ENCODE measurements around the gene TDRD1.

DNA sequence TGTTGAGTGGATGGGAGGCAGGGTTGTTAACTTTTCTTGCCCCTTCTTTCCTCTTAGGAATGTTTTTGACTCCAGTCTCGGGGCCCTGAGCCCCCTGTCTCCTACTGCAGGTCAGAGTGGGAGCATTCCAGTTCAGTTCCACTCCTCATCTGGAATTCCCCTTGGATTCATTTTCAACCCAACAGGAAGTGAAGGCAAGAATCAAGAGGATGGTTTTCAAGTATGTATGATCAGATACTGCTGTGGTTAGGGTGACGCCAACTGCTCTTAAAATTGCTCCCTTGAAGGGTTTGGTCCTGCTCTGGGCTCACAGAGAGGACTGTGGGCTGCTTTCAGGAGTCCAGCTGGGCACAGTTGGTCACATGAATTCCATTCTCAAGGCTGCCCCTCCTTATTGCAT lies 81.9 kb downstream of the TDRD1 start:
- TF ChIP-seq, protein P1, sequence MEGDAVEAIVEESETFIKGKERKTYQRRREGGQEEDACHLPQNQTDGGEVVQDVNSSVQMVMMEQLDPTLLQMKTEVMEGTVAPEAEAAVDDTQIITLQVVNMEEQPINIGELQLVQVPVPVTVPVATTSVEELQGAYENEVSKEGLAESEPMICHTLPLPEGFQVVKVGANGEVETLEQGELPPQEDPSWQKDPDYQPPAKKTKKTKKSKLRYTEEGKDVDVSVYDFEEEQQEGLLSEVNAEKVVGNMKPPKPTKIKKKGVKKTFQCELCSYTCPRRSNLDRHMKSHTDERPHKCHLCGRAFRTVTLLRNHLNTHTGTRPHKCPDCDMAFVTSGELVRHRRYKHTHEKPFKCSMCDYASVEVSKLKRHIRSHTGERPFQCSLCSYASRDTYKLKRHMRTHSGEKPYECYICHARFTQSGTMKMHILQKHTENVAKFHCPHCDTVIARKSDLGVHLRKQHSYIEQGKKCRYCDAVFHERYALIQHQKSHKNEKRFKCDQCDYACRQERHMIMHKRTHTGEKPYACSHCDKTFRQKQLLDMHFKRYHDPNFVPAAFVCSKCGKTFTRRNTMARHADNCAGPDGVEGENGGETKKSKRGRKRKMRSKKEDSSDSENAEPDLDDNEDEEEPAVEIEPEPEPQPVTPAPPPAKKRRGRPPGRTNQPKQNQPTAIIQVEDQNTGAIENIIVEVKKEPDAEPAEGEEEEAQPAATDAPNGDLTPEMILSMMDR (IDR thresholded peaks at IDR 0.05), result no peak
- no peak for TF ChIP-seq EZH2 (IDR thresholded peaks at IDR 0.05; ENCODE audit: borderline replicate concordance, insufficient read depth, low read depth, low read length, poor library complexity, severe bottlenecking)

All from B cell (primary cell).